Naive thymus-derived CD4-positive, alpha-beta T cell (primary cell): ENCODE results near the gene UBE2K. TPM values are rescaled to one million over a fixed set of nuclear protein-coding genes. Genes with fewer than 3 reads are reported as not detected.
"Not testable (repeated sequence)": the region's sequence is repeated elsewhere in the genome, so short reads cannot be mapped to it uniquely, and the experiment has no call there.

Experiments
- ATAC-seq: fragments of 150-1000 bp; cut with Tn5 transposase; 2 replicates; pipeline ENCODE4 v1.10.0; 2021; ENCODE audit warnings: mild to moderate bottlenecking, moderate library complexity
- CTCF ChIA-PET: fragments of 350-600 bp; sonication (Branson Sonifier 250); formaldehyde crosslinking; loops from one replicate; lab custom pipeline; 2021; ENCODE audit warnings: antibody characterized with exemption; lab: Charles Lee
- POLR2A ChIA-PET: fragments of 350-600 bp; sonication (Branson Sonifier 250); formaldehyde crosslinking; loops from one replicate; lab custom pipeline; 2021; ENCODE audit warnings: antibody characterized with exemption, inconsistent platforms; lab: Charles Lee
- DNase-seq, 9 donors: peaks; one replicate each; pipeline versions ENCODE4 v3.0.0 to v3.0.0-alpha.2; 2020 to 2022; ENCODE audit warnings: mixed read lengths in 1 of 9
- H3K27ac ChIP-seq: one replicate; pipeline ENCODE4 v1.7.0; 2013; ENCODE audit warnings: mild to moderate bottlenecking, low read depth, low read length, moderate library complexity
- H3K27me3 ChIP-seq, 2 donors: one replicate each; pipeline ENCODE4 v1.7.0; 2013; ENCODE audit warnings: low read length in 2 of 2, mild to moderate bottlenecking in 2 of 2, moderate library complexity in 2 of 2; ENCODE audit not compliant: control insufficient read depth in 2 of 2, insufficient read depth in 2 of 2
- H3K36me3 ChIP-seq, 3 experiments: 1 replicate in 2 of 3; 2 replicates in 1 of 3; pipeline ENCODE4 v1.7.0; 2013; ENCODE audit warnings: low read length in 3 of 3, mild to moderate bottlenecking in 3 of 3, moderate library complexity in 1 of 3; ENCODE audit not compliant: insufficient read depth in 3 of 3, control insufficient read depth in 2 of 3
- H3K4me1 ChIP-seq, 2 donors: one replicate each; pipeline ENCODE4 v1.7.0; 2013; ENCODE audit warnings: low read length in 2 of 2, mild to moderate bottlenecking in 2 of 2, moderate library complexity in 1 of 2; ENCODE audit not compliant: control insufficient read depth in 2 of 2, insufficient read depth in 2 of 2
- H3K4me3 ChIP-seq: 2 replicates; pipeline ENCODE4 v1.7.0; 2013; ENCODE audit warnings: mild to moderate bottlenecking, low read length
- H3K9me3 ChIP-seq, 3 experiments: 1 replicate in 2 of 3; 2 replicates in 1 of 3; pipeline ENCODE4 v1.7.0; 2013; ENCODE audit warnings: low read length in 3 of 3; ENCODE audit not compliant: control insufficient read depth in 2 of 3
- H3K27ac Mint-ChIP-seq, 9 donors: one replicate each; pipeline ENCODE4 v1.8.0; 2020 to 2022; ENCODE audit warnings: mixed read lengths in 9 of 9, mild to moderate bottlenecking in 8 of 9, moderate library complexity in 5 of 9, inconsistent platforms in 2 of 9
- H3K27me3 Mint-ChIP-seq, 5 donors: one replicate each; pipeline ENCODE4 v1.8.0; 2021 to 2022; ENCODE audit warnings: mixed read lengths in 5 of 5, mild to moderate bottlenecking in 1 of 5
- H3K36me3 Mint-ChIP-seq, 5 donors: one replicate each; pipeline ENCODE4 v1.8.0; 2020 to 2022; ENCODE audit warnings: mixed read lengths in 5 of 5, mild to moderate bottlenecking in 3 of 5, inconsistent platforms in 1 of 5
- H3K4me1 Mint-ChIP-seq, 7 donors: one replicate each; pipeline ENCODE4 v1.8.0; 2020 to 2022; ENCODE audit warnings: mixed read lengths in 7 of 7, mild to moderate bottlenecking in 3 of 7, inconsistent platforms in 1 of 7
- H3K4me3 Mint-ChIP-seq, 10 donors: one replicate each; pipeline ENCODE4 v1.8.0; 2020 to 2022; ENCODE audit warnings: mild to moderate bottlenecking in 10 of 10, mixed read lengths in 10 of 10, moderate library complexity in 6 of 10, inconsistent platforms in 2 of 10
- H3K9me3 Mint-ChIP-seq, 11 donors: one replicate each; pipeline ENCODE4 v1.8.0; 2020 to 2022; ENCODE audit warnings: mixed read lengths in 11 of 11, mild to moderate bottlenecking in 4 of 11, inconsistent platforms in 1 of 11, moderate library complexity in 1 of 11
- intact Hi-C, 2 donors: fragments of 100-400 bp; cut with micrococcal nuclease; formaldehyde crosslinking; loops; one replicate each; pipeline ENCODE4 v1.15.1; 2023
- polyA plus RNA-seq, 2 donors: library from polyadenylated mRNA; unstranded; fragments of 300-500 nt; fragmentation: Illumina TruSeq; gene quantifications; one replicate each; pipeline ENCODE4 v1.2.3, GENCODE V29; 2021
- total RNA-seq, 6 experiments: library from RNA in 5 of 6; stranded (reverse) in 5 of 6; gene quantifications; 1 replicate in 5 of 6; 2 replicates in 1 of 6; pipeline ENCODE4 v1.2.3 and lab custom pipeline; 2021 to 2026

UBE2K gene
- total and polyA plus RNA-seq, 7 experiments from 2014 or later, result 31.1 to 85.0 (median 44.2) TPM

DNA sequence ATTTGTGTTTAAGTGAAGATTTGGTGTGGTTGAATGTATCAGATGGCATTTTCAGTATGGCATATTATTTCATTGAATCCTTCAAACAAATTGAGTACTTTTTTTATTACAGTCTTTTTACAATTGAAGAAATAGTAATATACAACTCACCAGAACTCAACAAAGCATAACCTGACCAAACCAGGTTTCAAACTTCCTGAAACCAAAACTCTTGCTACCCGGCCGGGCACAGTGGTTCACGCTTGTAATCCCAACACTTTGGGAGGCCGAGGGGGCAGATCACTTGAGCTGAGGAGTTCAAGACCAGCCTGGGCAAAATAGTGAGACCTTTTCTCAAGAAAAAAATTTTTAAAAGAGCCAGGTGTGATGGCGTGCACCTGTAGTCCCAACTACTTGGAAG is 94.2 kb downstream of the UBE2K start:
- no peak overlapping the region for H3K27ac ChIP-seq
- H3K9me3 ChIP-seq, result no peaks in the 10 kb centered on the region
- no peak for DNase-seq
- H3K27ac Mint-ChIP-seq, result no peak overlapping the region
- no peaks in the 10 kb centered on the region for H3K36me3 Mint-ChIP-seq
- ChIA-PET CTCF (interaction anchor here (0.6 kb wide), 1 partner anchor 11 kb away, joined by 3 read pairs; no protein-coding TSS in a partner anchor), POLR2A (no interaction called here)
- H3K4me3 Mint-ChIP-seq, result no peak overlapping the region
- H3K27me3 Mint-ChIP-seq, result no peaks in the 10 kb centered on the region
- intact Hi-C loops, result no loop called here
- no peaks in the 10 kb centered on the region for H3K4me1 ChIP-seq
- H3K9me3 Mint-ChIP-seq, result peaks cover 0 to 1% (median 0%) of the 10 kb centered on the region in 11 donors
- H3K4me3 ChIP-seq, result no peak overlapping the region
- no peaks in the 10 kb centered on the region for H3K36me3 ChIP-seq
- H3K27me3 ChIP-seq, result no peaks in the 10 kb centered on the region
- H3K4me1 Mint-ChIP-seq, result no peaks in the 10 kb centered on the region
- no peak for ATAC-seq

DNA sequence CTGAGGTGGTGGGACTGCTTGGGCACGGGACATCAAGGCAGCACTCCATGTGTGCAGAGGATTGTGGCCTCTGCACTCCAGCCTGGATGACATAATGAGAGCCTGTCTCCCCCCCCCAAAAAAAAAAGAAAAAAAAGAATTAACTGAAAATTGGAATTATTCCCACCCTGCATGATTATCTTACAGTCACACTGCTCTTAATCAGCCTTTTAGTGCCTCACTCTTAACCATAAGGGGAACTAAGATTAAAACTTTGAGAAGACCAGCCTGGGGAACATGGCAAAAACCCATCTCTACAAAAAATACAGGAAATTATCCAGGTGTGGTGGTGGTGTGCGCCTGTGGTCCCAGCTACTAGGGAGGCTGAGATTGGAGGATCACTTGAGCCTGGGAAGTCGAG is 94.6 kb downstream of the UBE2K start:
- Mint-ChIP-seq H3K9me3 (peaks cover 0 to 1% (median 0%) of the 10 kb centered on the region in 11 donors), H3K4me3 (no peak overlapping the region), H3K36me3 (no peaks in the 10 kb centered on the region), H3K27ac (no peak overlapping the region), H3K27me3 (no peaks in the 10 kb centered on the region), H3K4me1 (no peaks in the 10 kb centered on the region)
- H3K27ac ChIP-seq, result no peak overlapping the region
- H3K4me1 ChIP-seq, result no peaks in the 10 kb centered on the region
- intact Hi-C loops, result no loop called here
- H3K27me3 ChIP-seq, result no peaks in the 10 kb centered on the region
- H3K9me3 ChIP-seq, result no peaks in the 10 kb centered on the region
- ChIA-PET CTCF (no interaction called here), POLR2A (no interaction called here)
- DNase-seq (no peak), ATAC-seq (no peak)
- H3K36me3 ChIP-seq, result no peaks in the 10 kb centered on the region
- H3K4me3 ChIP-seq, result no peak overlapping the region

DNA sequence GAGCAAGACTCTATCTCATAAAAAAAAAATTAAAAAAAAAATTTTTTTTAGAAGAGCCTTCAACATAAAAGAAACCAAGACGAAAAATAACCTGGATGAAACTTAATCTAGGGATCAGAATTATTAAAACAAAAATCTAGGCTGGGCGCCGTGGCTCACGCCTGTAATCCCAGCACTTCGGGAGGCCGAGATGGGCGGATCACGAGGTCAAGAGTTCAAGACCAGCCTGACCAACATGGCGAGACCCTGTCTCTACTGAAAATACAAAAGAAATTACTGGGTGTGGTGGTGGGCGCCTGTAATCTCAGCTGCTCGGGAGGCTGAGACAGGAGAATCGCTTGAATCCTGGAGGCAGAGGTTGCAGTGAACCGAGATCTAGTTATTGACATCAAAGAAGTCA is 95.0 kb downstream of the UBE2K start:
- H3K27ac Mint-ChIP-seq, H3K36me3 Mint-ChIP-seq, H3K36me3 ChIP-seq, H3K4me3 Mint-ChIP-seq, H3K9me3 ChIP-seq, H3K27ac ChIP-seq, intact Hi-C loops, H3K27me3 Mint-ChIP-seq, H3K4me1 ChIP-seq, ATAC-seq, H3K4me3 ChIP-seq, DNase-seq, H3K9me3 Mint-ChIP-seq, CTCF ChIA-PET, POLR2A ChIA-PET, H3K27me3 ChIP-seq, H3K4me1 Mint-ChIP-seq: not testable (repeated sequence)

DNA sequence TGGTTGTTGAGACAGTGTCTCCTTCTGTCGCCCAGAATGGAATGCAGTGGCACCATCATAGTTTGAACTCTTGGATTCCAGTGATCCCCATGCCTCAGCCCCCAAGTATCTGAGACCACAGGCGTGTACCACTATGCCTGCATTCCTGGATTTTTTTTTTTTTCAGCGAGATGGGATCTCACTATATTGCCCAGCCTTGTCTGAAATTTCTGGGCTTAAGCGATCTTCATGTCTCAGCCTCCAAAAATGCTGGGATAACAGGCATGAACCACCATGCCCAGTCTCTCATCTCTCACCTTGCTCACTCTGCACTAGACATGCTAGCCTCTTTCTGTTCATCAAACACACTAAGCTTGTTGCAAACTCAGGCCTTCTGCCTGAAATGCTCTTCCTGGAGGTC is 104.1 kb downstream of the UBE2K start:
- intact Hi-C loops, result no loop called here
- Mint-ChIP-seq H3K27me3 (no peaks in the 10 kb centered on the region), H3K4me3 (no peak overlapping the region), H3K27ac (no peak overlapping the region), H3K36me3 (peaks cover 0 to 4% (median 0%) of the 10 kb centered on the region in 5 donors), H3K9me3 (peaks cover 0 to 2% (median 0%) of the 10 kb centered on the region in 11 donors), H3K4me1 (no peaks in the 10 kb centered on the region)
- H3K9me3 ChIP-seq, result no peaks in the 10 kb centered on the region
- H3K27ac ChIP-seq, result no peak overlapping the region
- ChIA-PET POLR2A (no interaction called here), CTCF (no interaction called here)
- H3K4me1 ChIP-seq, result no peaks in the 10 kb centered on the region
- H3K36me3 ChIP-seq, result no peaks in the 10 kb centered on the region
- H3K4me3 ChIP-seq, result no peak overlapping the region
- H3K27me3 ChIP-seq, result no peaks in the 10 kb centered on the region
- ATAC-seq, result no peak
- no peak for DNase-seq

DNA sequence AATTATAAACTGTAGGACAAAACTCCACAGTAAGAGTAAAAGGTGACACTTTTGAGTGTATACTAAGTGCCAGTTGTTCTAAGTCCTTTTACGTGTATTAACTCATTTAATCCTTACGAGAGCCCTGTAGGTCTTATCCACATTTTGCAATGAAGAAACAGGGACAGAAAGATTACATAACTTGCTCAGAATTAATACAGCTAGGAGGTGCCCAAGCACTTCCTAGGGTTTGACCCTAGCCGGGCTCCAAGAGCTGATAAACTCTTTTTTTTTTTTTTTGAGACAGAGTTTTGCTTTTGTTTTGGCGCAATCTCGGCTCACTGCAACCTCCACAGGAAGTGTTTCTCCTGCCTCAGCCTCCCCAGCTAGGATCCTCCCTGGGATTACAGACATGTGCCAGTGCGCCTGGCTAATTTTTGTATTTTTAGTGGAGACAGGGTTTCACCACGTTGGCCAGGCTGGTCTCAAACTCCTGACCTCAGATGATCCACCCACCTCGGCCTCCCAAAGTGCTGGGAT is 110.4 kb downstream of the UBE2K start:
- Mint-ChIP-seq H3K4me1 (peaks cover 0 to 9% (median 0%) of the 10 kb centered on the region in 7 donors), H3K27ac (no peak overlapping the region), H3K4me3 (no peak overlapping the region), H3K9me3 (peaks cover 0 to 15% (median 0%) of the 10 kb centered on the region in 11 donors), H3K36me3 (peaks cover 0 to 8% (median 0%) of the 10 kb centered on the region in 5 donors), H3K27me3 (peaks cover 0 to 3% (median 0%) of the 10 kb centered on the region in 5 donors)
- POLR2A ChIA-PET, result no interaction called here
- no peak for ATAC-seq
- Histone ChIP-seq H3K4me1 (no peaks in the 10 kb centered on the region), H3K27me3 (no peaks in the 10 kb centered on the region), H3K9me3 (no peaks in the 10 kb centered on the region), H3K27ac (no peak overlapping the region), H3K36me3 (no peaks in the 10 kb centered on the region), H3K4me3 (no peak overlapping the region)
- intact Hi-C loops, result no loop called here
- CTCF ChIA-PET, result no interaction called here
- no peak for DNase-seq

DNA sequence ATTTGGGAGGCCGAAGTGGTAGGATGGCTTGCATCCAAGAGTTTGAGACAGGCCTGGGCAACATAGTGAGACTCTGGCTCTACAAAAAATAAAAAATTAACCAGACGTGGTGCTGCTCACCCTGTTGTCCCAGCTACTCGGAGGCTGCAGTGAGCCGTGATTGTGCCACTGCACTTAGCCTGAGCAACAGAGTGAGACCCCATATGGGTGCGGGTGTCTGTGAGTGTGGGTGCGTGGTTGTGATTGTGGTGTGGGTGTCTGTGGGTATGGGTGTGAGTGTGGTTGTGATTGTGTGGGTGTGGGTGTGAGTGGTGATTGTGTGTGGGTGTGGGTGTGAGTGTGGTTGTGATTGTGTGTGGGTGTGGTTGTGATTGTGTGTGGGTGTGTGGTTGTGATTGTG is 114.6 kb downstream of the UBE2K start:
- CTCF ChIA-PET, result no interaction called here
- DNase-seq (peak in 1 of 9 donors; percentile 10), ATAC-seq (peak; percentile 37)
- Histone ChIP-seq H3K36me3 (no peaks in the 10 kb centered on the region), H3K4me1 (no peaks in the 10 kb centered on the region), H3K27me3 (no peaks in the 10 kb centered on the region), H3K4me3 (no peak overlapping the region), H3K27ac (no peak overlapping the region), H3K9me3 (peaks cover 0 to 4% (median 0%) of the 10 kb centered on the region in 3 experiments)
- Mint-ChIP-seq H3K27ac (peak overlapping the region in 7 of 9 donors; percentile 9 to 94 (median 52)), H3K27me3 (peaks cover 0 to 3% (median 0%) of the 10 kb centered on the region in 5 donors), H3K4me3 (peak overlapping the region in 2 of 10 donors; percentile 9 to 57), H3K9me3 (peaks cover 0 to 23% (median 0%) of the 10 kb centered on the region in 11 donors), H3K4me1 (peaks cover 0 to 13% (median 0%) of the 10 kb centered on the region in 7 donors), H3K36me3 (peaks cover 0 to 17% (median 0%) of the 10 kb centered on the region in 5 donors)
- POLR2A ChIA-PET, result no interaction called here
- intact Hi-C loops, result no loop called here

DNA sequence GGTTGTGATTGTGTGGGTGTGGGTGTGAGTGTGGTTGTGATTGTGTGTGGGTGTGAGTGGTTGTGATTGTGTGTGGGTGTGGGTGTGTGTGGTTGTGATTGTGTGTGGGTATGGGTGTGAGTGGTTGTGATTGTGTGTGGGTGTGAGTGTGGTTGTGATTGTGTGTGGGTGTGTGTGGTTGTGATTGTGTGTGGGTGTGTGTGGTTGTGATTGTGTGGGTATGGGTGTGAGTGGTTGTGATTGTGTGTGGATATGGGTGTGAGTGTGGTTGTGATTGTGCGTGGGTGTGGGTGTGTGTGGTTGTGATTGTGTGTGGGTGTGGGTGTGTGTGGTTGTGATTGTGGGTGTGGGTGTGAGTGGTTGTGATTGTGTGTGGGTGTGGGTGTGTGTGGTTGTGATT is 115.1 kb downstream of the UBE2K start:
- intact Hi-C loops, result not testable (repeated sequence)

More for the DNA sequence above, 115.1 kb downstream of the UBE2K start:
- Mint-ChIP-seq H3K36me3 (peaks cover 0 to 17% (median 0%) of the 10 kb centered on the region in 5 donors), H3K27ac (peak overlapping the region in 3 of 9 donors; percentile 43 to 68 (median 60)), H3K9me3 (peaks cover 0 to 23% (median 0%) of the 10 kb centered on the region in 11 donors), H3K4me1 (peaks cover 0 to 13% (median 0%) of the 10 kb centered on the region in 7 donors)
- H3K4me1 ChIP-seq, H3K9me3 ChIP-seq, H3K4me3 Mint-ChIP-seq, DNase-seq, H3K27ac ChIP-seq, H3K27me3 Mint-ChIP-seq, ATAC-seq, H3K4me3 ChIP-seq, CTCF ChIA-PET, H3K36me3 ChIP-seq, POLR2A ChIA-PET, H3K27me3 ChIP-seq: not testable (repeated sequence)
